Keratinocyte (primary cell): ENCODE results near the gene EIF1AX. TPM values are rescaled to one million over a fixed set of nuclear protein-coding genes. Genes with fewer than 3 reads are reported as not detected.

Source experiments
- DNase-seq: peaks from one replicate; pipeline ENCODE4 v3.0.0-alpha.2; 2011; ENCODE audit warnings: low read depth, missing footprints, low spot score
- FAIRE-seq: peaks from 2 replicates; lab custom pipeline; 2011; peaks lifted over from hg19 to GRCh38; lab: Jason Lieb, UNC
- H2AFZ ChIP-seq: 2 replicates; pipeline ENCODE4 v1.6.0; 2012; ENCODE audit warnings: low read length, control low read depth, inconsistent platforms; ENCODE audit not compliant: control insufficient read depth
- H3K27ac ChIP-seq: 2 replicates; pipeline ENCODE4 v1.5.1; 2011; ENCODE audit warnings: low read length; ENCODE audit not compliant: control insufficient read depth, insufficient read depth
- H3K27me3 ChIP-seq: 3 replicates; pipeline ENCODE4 v1.6.0; 2011; ENCODE audit warnings: low read length; ENCODE audit not compliant: control insufficient read depth, insufficient read depth; ENCODE audit errors: extremely low read depth
- H3K36me3 ChIP-seq, 2 experiments: 2 replicates in 1 of 2; 3 replicates in 1 of 2; pipeline ENCODE4 v1.5.1; 2011; ENCODE audit warnings: low read length in 2 of 2, mild to moderate bottlenecking in 1 of 2; ENCODE audit not compliant: control insufficient read depth in 2 of 2, insufficient read depth in 2 of 2; ENCODE audit errors: extremely low read depth in 1 of 2
- H3K4me1 ChIP-seq: 3 replicates; pipeline ENCODE4 v1.5.1; 2011; ENCODE audit warnings: low read length; ENCODE audit not compliant: control insufficient read depth, insufficient read depth; ENCODE audit errors: extremely low read depth
- H3K4me2 ChIP-seq: 3 replicates; pipeline ENCODE4 v1.6.0; 2011; ENCODE audit warnings: low read depth, low read length; ENCODE audit not compliant: control insufficient read depth, insufficient read depth; ENCODE audit errors: extremely low read depth
- H3K4me3 ChIP-seq, 3 experiments: fragments of 200-600 bp in 1 of 3; sonication (generic) in 1 of 3; 2 replicates in 2 of 3; 3 replicates in 1 of 3; pipeline ENCODE4 v1.5.1; 2011 to 2016; ENCODE audit warnings: low read length in 3 of 3, mild to moderate bottlenecking in 3 of 3, control low read depth in 2 of 3, inconsistent platforms in 1 of 3, low read depth in 1 of 3, mixed read lengths in 1 of 3, mixed run types in 1 of 3, moderate library complexity in 1 of 3; ENCODE audit not compliant: control insufficient read depth in 2 of 3, insufficient read depth in 2 of 3; ENCODE audit errors: extremely low read depth in 1 of 3
- H3K79me2 ChIP-seq: 2 replicates; pipeline ENCODE4 v1.6.0; 2012; ENCODE audit warnings: low read length; ENCODE audit not compliant: control insufficient read depth, insufficient read depth
- H3K9ac ChIP-seq: 3 replicates; pipeline ENCODE4 v1.6.0; 2011; ENCODE audit warnings: low read length; ENCODE audit not compliant: control insufficient read depth, insufficient read depth; ENCODE audit errors: extremely low read depth
- H3K9me1 ChIP-seq: 3 replicates; pipeline ENCODE4 v1.6.0; 2011; ENCODE audit warnings: low read length; ENCODE audit not compliant: control insufficient read depth, insufficient read depth; ENCODE audit errors: extremely low read depth
- H3K9me3 ChIP-seq: 2 replicates; pipeline ENCODE4 v1.5.1; 2012; ENCODE audit warnings: low read depth, low read length; ENCODE audit not compliant: control insufficient read depth
- H4K20me1 ChIP-seq: 3 replicates; pipeline ENCODE4 v1.6.0; 2011; ENCODE audit warnings: low read length; ENCODE audit not compliant: control insufficient read depth, insufficient read depth; ENCODE audit errors: extremely low read depth
- EZH2 ChIP-seq: IDR thresholded peaks from one replicate; pipeline ENCODE4 v1.6.1; 2012; ENCODE audit warnings: inconsistent platforms, mild to moderate bottlenecking, low read length, moderate library complexity
- dilution Hi-C: fragments of 300-500 bp; cut with MboI; formaldehyde crosslinking; loops from one replicate; pipeline ENCODE4 v1.7.0; 2020; ENCODE audit warnings: low sequenced_read_pairs; ENCODE audit not compliant: extremely low pct_ligation_motif_present
- polyA minus RNA-seq, 3 experiments: library from RNA; depleted of rRNA, polyadenylated mRNA; stranded (reverse); fragments of >200 nt; gene quantifications; 1 replicate in 1 of 3; 2 replicates in 1 of 3; 3 replicates in 1 of 3; pipeline ENCODE4 v1.2.3, GENCODE V29; 2011
- polyA plus RNA-seq, 5 experiments: library from polyadenylated mRNA; depleted of rRNA in 3 of 5; stranded (reverse) in 3 of 5; stranded (forward) in 1 of 5; unstranded in 1 of 5; fragments of >200 nt; gene quantifications; 1 replicate in 1 of 5; 2 replicates in 3 of 5; 3 replicates in 1 of 5; pipeline versions ENCODE4 v1.2.1 to v1.2.3, GENCODE V29; 2011 to 2012; ENCODE audit warnings: missing spikeins in 2 of 5, low read depth in 1 of 5, low replicate concordance in 1 of 5
- TF ChIP-seq, protein P1 (sequence below), 3 experiments: IDR thresholded peaks in 1 of 3; conservative IDR thresholded peaks in 1 of 3; optimal IDR thresholded peaks in 1 of 3; 2 replicates in 2 of 3; 3 replicates in 1 of 3; pipeline versions ENCODE3 to v1.5.1; 2011; ENCODE audit warnings: low read length in 3 of 3, mild to moderate bottlenecking in 3 of 3, moderate library complexity in 2 of 3, control low read depth in 1 of 3, inconsistent platforms in 1 of 3; ENCODE audit not compliant: insufficient read depth in 2 of 3; ENCODE audit errors: extremely low read depth in 1 of 3

Gene EIF1AX, protein sequence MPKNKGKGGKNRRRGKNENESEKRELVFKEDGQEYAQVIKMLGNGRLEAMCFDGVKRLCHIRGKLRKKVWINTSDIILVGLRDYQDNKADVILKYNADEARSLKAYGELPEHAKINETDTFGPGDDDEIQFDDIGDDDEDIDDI
- 83.9 to 196 TPM (median 109 TPM) in 3 replicates for polyA plus RNA-seq
- polyA plus RNA-seq (2011; ENCODE audit: low read depth) = 172 TPM
- polyA plus RNA-seq (2011; cell fraction: cytosol; rRNA removed) = 91.4 and 152 TPM in 2 replicates
- polyA plus RNA-seq (2011; cell fraction: nucleus; rRNA removed) = 32.3 and 69.4 TPM in 2 replicates
- polyA plus RNA-seq (2012; ENCODE audit: low replicate concordance) = 141 and 150 TPM in 2 replicates
- 8.1 to 78.5 TPM (median 15.8 TPM) in 3 replicates for polyA minus RNA-seq
- polyA minus RNA-seq (2011; cell fraction: cytosol; rRNA and poly(A)+ RNA removed) = 121 TPM
- 15.2 and 23.9 TPM in 2 replicates for polyA minus RNA-seq (2011; cell fraction: nucleus; rRNA and poly(A)+ RNA removed)

DNA sequence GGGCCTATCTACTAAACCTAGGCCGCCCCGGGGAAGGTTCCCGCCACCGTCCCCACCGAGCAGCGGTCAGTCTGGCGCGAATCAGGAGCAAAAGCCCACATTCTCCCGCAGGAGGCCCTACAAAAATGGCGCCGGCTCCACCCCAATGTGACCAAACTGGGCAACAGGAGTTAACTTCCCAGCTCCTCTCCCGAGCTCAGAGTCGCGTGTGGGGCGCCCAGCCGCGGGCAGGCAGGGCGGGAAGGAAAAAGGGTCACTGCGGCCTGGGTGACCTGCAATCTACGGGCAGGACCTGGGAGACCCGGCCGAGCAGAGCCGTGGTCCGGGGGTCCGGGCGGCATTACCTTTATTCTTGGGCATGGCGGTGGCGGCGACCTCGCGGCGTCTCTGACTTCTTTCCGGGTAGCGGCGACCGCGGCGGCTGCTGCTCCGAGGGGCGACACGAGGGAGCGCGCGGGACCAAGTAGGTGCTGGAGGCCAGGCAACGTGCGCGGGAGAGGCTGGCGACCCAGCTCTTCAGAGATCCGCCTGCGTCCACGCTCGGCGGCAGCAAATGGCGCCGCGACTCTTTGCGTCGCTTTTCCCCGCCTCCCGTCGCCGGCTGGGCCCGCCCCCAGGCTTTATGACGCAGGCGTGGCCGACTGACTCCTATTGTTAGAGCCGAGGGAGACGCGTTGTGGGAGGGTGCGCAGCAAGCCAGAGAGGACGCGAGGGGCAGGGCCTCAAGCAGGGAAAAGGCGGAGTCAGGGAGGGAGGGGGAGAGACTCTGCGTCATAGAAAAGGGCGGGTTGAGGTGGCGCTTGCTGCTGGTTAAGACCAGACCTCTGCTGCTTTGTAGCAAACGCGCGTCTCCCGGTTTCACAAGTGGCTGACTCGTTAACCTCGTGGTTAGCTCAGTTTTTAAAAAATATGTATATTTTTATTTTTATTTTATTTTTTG lies at the start of gene EIF1AX:
EIF1AX (minus strand) TSS at position 558 of the 940 bp plus-strand sequence; CDS start at position 360, 198 bp downstream.
- DNase-seq (peak; percentile 94), FAIRE-seq (peak; percentile 83)
- Histone ChIP-seq H3K4me1 (peaks cover 15% of the 10 kb centered on the region), H3K27me3 (no peaks in the 10 kb centered on the region), H3K27ac (peak within 1 kb of the TSS; percentile 87), H3K9me1 (no peaks in the 10 kb centered on the region), H3K4me2 (peak within 1 kb of the TSS; percentile 71), H3K9me3 (no peaks in the 10 kb centered on the region), H3K4me3 (peak within 1 kb of the TSS; percentile 67 to 99 (median 98)), H3K79me2 (peaks cover 41% of the 10 kb centered on the region), H3K36me3 (peaks cover 4 to 18% of the 10 kb centered on the region in 2 experiments), H4K20me1 (peaks cover 7% of the 10 kb centered on the region), H2AFZ (peak within 1 kb of the TSS; percentile 67), H3K9ac (peak within 1 kb of the TSS; percentile 96)
- no peak for TF ChIP-seq EZH2
- TF ChIP-seq, protein P1, sequence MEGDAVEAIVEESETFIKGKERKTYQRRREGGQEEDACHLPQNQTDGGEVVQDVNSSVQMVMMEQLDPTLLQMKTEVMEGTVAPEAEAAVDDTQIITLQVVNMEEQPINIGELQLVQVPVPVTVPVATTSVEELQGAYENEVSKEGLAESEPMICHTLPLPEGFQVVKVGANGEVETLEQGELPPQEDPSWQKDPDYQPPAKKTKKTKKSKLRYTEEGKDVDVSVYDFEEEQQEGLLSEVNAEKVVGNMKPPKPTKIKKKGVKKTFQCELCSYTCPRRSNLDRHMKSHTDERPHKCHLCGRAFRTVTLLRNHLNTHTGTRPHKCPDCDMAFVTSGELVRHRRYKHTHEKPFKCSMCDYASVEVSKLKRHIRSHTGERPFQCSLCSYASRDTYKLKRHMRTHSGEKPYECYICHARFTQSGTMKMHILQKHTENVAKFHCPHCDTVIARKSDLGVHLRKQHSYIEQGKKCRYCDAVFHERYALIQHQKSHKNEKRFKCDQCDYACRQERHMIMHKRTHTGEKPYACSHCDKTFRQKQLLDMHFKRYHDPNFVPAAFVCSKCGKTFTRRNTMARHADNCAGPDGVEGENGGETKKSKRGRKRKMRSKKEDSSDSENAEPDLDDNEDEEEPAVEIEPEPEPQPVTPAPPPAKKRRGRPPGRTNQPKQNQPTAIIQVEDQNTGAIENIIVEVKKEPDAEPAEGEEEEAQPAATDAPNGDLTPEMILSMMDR (optimal IDR thresholded peaks at IDR 0.05 in 1 of 3, IDR thresholded peaks at IDR 0.05 in 1 of 3, conservative IDR thresholded peaks at IDR 0.05 in 1 of 3; ENCODE audit: extremely low read depth in 1 of 3, insufficient read depth in 2 of 3, low read length in 3 of 3) = no peak
- dilution Hi-C loops = no loop called here

DNA sequence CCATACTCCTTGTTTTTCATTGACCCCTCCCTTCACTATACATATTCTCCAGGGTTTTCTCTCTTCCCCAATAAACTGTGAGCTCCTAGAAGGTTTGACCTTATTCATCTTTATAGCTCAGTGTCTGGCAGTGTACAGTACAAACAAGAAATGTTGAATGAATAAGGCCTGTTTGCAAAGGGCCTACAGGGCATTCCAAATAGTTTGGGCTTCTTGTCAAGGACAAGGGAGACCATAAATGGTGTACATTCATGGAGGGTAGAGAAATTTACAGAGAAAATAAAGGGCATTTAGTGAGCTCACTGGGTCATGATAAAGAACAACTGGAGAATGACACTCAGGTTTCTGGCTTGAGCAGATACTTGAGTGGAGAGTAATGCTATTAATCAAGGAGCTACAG lies 47.5 kb upstream of the EIF1AX start:
- Histone ChIP-seq H3K9me1 (no peaks in the 10 kb centered on the region), H3K79me2 (no peaks in the 10 kb centered on the region), H2AFZ (no peak overlapping the region), H3K4me3 (no peak overlapping the region), H3K36me3 (no peaks in the 10 kb centered on the region), H4K20me1 (no peaks in the 10 kb centered on the region), H3K9me3 (no peaks in the 10 kb centered on the region), H3K27ac (no peak overlapping the region), H3K4me1 (no peaks in the 10 kb centered on the region), H3K4me2 (no peak overlapping the region), H3K27me3 (no peaks in the 10 kb centered on the region), H3K9ac (no peak overlapping the region)
- dilution Hi-C loops = no loop called here
- no peak for FAIRE-seq
- no peak for DNase-seq
- TF ChIP-seq, protein P1 (optimal IDR thresholded peaks at IDR 0.05 in 1 of 3, IDR thresholded peaks at IDR 0.05 in 1 of 3, conservative IDR thresholded peaks at IDR 0.05 in 1 of 3; ENCODE audit: extremely low read depth in 1 of 3, insufficient read depth in 2 of 3, low read length in 3 of 3) = no peak
- no peak for TF ChIP-seq EZH2
